ENCODE data around the gene C3orf49.

- no peak for TF ChIP-seq CTCF (IDR thresholded peaks at IDR 0.05; ENCODE audit: insufficient read depth, low read depth, low read length)
- no peak for TF ChIP-seq EZH2 (IDR thresholded peaks at IDR 0.05; ENCODE audit: insufficient read depth, low read length)
These were observed 11.4 kb downstream of the C3orf49 start for GRCh38 chr3:63830526-63830925.
